Activated T-cell treated with anti-CD3 and anti-CD28 coated beads for 4 hours (primary cell): ENCODE data around the gene SDR42E1.

Source experiments
- DNase-seq: peaks from one replicate; pipeline ENCODE4 v3.0.0-alpha.2; 2020

The SDR42E1 gene, protein sequence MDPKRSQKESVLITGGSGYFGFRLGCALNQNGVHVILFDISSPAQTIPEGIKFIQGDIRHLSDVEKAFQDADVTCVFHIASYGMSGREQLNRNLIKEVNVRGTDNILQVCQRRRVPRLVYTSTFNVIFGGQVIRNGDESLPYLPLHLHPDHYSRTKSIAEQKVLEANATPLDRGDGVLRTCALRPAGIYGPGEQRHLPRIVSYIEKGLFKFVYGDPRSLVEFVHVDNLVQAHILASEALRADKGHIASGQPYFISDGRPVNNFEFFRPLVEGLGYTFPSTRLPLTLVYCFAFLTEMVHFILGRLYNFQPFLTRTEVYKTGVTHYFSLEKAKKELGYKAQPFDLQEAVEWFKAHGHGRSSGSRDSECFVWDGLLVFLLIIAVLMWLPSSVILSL

DNA sequence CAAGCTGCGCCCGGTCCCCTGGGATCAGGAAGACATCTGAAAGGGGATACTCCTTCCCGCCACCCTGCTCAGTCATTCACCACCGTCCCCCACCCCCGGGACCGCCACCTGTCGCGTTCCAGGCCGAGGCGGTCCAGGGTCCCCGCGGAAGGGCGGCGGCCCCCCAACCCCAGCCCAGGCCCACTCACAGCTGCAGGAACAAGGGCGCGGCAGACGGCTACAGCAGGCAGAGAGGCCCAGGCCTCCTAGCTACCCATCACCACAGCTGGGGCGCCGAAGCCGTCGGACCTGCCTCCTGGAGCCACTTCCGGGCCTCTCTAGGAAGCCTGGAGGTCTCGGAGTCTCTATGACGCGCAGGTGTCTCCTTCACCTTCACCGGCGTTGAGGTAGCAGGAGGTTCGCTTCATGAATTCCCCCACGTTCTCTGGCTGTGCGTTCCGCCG lies at the start of gene SDR42E1:
SDR42E1 (minus strand) TSS at position 272 of the 443 bp plus-strand sequence. CDS start 10,612 bp downstream, outside the sequence.
- DNase-seq = peak; percentile 50

- DNase-seq = no peak
Measured at GRCh38 chr16:82059983-82060421, 48.7 kb upstream of the SDR42E1 start.

DNA sequence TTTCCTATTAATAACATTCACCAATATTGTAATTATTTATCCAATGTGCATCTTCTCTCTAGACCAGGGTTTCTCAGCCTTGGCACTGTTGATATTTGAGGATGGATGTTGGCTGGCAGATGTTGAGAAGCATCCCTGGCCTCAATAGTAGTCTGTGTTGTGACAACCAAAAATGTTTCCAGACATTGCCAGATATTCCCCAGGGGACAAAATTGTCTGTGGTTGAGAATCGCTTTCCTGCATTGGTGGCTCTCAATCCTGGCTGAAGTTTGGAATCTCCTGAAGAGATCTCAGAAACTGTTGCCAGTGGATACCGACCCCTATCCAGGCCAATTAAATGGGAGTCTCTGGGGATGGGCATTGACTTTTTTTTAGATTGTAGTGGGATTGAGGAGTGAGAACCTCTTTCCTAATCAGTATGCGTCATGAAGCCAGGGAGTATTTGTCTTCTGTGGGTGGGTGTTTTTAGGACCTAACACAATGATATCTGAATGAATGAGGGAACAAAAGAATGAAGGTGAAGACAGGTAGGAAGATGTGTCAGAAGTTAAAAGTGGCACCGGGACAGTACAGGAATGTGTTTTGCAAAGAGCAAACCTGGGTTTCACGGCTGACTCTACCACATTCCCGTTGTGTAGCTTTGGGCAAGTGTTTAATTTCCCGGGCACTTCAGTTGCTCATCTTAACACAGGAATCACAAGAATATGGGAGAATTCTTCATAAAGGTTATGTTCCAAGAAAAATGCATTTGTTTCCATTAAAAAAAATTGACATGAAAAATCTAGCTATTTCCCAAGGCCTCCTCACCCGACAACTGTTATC lies 48.1 kb upstream of the SDR42E1 start:
- no peak for DNase-seq

DNA sequence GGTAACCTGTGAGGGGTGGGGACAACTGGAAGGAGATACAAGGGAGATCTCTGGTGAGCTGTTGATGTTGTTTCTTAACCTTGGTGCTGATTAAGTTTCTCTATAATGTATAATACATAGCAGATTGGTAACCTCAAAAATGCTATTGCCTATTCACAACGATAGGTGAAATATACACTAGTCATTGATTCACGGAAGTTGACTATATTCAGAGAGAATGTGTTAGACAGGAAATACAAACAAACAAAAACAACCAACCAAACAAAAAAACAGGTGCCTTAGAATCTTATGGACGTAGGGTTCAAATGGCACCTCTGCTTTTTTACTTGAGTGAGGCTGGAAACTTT lies 45.3 kb upstream of the SDR42E1 start:
- DNase-seq = no peak

DNA sequence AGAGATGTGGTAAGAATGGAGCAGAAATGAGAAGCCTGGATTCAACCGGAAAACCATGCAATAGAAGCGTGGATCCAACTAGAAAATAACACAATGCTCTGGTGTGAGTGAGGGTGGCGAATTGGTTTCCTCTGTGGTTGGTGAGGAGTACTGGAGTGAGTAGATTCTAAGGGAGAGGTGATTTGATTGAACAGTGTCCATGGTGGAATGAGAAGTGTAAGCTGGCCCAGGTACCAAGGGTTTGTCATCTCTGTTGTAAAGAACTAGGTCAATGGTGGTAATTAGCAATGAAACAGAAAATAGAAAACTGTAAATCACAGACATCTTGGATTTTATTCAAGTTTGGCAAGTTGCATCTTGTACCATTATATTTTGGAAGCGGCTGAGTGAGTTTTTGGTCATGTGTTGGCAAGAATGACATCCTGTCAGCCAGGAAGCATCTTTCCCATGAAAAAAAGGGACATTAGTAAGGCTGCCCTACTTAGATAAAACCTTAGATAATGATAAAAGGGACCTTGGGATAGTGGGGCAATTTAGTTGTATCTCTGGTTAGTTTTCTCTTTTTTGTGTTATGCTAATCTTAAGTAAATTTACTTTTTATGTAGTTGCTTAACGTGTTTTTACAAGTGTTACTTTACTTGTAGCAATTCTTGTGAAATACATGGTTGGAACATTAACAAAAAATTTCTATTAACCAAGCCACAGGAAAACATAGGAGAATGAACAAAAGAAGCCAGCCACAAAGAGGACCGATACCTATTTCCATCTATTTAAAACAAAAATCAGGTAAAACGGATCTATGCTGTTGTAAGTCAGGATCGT lies 44.7 kb upstream of the SDR42E1 start:
- no peak for DNase-seq

- no peak for DNase-seq
Measured at GRCh38 chr16:82055117-82055516, 43.8 kb upstream of the SDR42E1 start.

DNA sequence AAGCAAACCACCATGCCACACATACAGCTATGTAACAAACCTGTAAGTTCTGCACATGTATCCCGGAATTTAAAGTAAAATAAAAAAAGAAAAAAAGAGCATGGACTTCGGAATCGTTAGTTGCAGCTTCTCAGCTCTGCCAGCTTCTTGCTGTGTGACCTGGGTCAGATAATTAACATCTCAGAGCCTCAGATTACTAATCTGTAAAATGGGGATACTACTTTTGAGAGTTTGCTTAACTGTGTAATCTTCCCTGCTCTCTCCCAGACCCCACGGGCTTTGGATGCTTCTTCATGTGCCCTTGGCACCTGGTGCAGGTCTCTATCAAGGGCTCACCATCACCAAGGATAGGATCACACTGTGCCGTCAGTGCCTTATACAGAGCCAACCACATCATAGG lies 40.4 kb upstream of the SDR42E1 start:
- no peak for DNase-seq

DNA sequence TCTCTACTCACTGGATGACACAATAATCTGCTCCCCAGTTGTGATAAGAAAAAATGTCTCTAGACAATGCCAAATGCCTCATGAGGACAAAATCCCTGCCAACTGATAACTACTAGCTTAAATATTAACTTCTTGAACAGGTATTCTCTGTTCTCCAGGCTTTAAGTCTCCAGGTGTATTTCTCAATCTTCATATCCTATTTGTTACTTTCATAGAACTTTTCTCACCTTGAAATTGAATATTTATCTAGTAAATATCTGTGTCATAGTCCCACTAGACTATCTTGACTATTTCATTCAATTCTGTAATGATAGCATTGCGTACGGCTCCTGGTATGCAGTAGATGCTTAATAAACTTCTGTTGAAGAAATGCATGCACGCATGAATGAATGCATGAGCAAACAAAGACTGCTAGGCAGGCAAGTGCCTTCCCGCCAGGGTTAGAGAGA lies 39.7 kb upstream of the SDR42E1 start:
- no peak for DNase-seq

GRCh38 chr16:82050506-82050905 lies 39.2 kb upstream of the SDR42E1 start:
- no peak for DNase-seq

DNA sequence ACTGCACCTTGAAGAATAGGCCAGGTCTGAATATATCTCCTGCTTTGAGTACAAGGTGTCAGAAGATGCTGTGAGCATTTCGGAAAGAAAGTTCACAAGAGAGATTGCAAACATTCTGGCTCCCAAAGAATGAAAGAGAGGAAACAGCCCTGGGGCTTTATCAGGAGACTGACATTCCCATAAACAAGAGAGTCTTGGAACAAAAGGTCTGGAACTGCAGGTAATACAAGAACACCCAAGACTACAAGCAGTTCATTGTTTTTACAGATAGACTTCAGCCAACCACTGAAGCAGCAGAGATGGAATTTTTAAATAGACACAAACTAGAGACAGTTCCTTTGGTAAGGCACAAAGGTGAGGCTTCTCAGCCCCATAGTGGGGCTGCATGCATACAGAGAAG lies 38.2 kb upstream of the SDR42E1 start:
- DNase-seq = no peak

DNA sequence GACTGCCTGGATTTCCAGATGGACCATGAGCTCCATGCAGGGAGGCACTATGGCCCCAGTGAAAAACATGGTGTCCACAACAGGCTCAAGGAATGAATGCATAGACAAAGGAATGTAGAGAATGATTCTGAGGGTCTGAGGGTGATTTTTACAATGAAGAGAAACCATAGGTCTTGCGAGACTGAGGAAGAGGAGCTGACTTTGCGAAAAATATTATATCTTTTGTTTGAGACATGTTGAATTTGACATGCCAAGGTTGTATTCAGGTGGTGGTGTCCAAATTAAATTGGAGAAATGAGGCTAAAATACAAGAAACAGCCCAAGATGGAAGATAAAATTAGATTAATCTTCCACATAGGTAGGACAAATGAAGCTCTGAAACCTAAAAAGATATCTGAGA lies 36.5 kb upstream of the SDR42E1 start:
- DNase-seq = no peak

- no peak for DNase-seq
Measured at GRCh38 chr16:82047374-82047773, 36.1 kb upstream of the SDR42E1 start.

GRCh38 chr16:82046941-82047340 lies 35.7 kb upstream of the SDR42E1 start:
- no peak for DNase-seq

DNA sequence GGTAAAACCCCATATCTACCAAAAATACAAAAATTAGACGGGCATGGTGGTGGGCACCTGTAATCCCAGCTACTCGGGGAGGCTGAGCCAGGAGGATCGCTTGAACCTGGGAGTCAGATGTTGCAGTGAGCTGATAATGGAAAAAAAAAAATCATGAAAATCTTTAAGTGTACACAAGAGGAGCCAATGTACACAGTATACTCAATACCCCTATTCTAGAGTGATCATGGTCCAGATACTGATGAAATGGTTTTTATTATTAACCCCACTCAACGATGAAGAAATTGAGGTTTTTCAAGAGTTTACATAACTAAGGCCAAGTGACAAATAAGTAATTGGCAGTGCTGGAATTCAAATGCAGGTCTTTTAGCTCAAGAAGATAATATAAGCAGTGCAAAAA lies 35.3 kb upstream of the SDR42E1 start:
- DNase-seq = no peak

GRCh38 chr16:82045465-82045864 lies 34.2 kb upstream of the SDR42E1 start:
- no peak for DNase-seq

GRCh38 chr16:82044585-82044911 lies 33.3 kb upstream of the SDR42E1 start:
- DNase-seq = no peak

DNA sequence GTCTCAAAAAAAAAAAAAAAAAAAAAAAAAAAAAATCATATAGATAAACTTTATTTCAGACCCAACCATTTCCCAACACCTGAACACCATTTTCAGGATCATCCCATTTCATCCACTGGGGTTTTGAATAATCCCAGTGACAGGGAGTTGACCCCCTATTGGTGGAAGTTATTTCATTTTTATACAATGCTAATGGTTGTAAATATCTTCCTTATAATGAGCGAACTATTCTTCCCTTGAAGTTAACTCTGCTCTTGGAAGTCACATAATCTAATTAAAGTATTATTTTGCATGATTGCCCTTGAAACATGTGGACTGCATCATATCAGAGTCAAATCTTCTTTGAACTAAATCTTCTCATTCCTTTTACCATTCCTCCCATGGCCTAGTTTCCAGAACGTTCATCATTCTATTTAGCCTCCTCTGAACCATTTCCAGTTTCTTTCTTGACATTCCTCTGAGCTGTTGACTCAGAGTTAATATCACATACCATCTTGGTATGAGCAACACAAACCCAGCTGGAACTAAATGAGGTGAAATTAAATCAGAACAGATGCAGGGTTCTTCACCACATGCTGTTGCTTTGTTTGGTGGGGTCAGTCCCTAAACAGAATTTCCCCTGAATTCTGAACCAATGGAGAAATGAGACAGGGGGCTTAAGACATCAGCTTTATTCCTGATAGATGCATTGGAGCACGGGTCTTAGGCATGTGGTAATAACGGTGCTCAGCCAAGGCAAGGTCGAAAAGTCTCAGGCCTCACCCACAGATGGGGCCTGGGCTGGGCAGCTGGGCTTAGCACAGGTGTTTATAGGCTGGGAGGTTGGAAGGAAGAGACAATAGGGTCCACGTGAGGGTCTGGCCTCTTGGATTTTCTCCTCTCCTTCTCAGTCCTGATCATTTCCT lies 32.7 kb upstream of the SDR42E1 start:
- DNase-seq = no peak

GRCh38 chr16:82042846-82043245 lies 31.6 kb upstream of the SDR42E1 start:
- no peak for DNase-seq

DNA sequence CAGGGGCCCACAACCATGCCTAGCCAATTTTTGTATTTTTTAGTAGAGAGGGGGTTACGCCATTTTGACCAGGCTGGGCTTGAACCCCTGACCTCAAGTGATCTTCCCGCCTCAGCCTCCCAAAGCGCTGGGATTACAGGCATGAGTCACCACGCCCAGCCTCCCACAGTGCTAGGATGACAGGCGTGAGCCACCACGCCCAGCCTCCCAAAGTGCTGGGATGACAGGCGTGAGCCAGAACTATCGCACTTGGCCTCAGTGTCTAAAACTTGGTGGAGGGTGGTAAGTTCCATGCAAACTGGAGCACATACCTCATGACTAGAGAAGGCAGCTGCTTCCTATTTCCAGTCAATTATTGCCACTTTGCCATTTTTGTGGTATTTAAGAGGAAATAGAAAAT lies 30.9 kb upstream of the SDR42E1 start:
- DNase-seq = no peak

GRCh38 chr16:82041542-82041941 lies 30.3 kb upstream of the SDR42E1 start:
- DNase-seq = no peak

- no peak for DNase-seq
Measured at GRCh38 chr16:82040296-82040695, 29.0 kb upstream of the SDR42E1 start.

GRCh38 chr16:82037666-82038065 lies 26.4 kb upstream of the SDR42E1 start:
- DNase-seq = no peak
